BLaER1 treated with 17β-estradiol and CSF1 and Interleukin-3, amounts not matched to agents 10 nM and 100 nM (cell line): ENCODE results near the gene ST6GALNAC3.

Source experiments
- H3K27ac ChIP-seq, 11 experiments: shearing (Covaris generic); formaldehyde crosslinking; 2 replicates each; pipeline ENCODE4 v1.8.1; 2022
- H3K27me3 ChIP-seq, 11 experiments: shearing (Covaris generic); formaldehyde crosslinking; 2 replicates each; pipeline ENCODE4 v1.8.1; 2022
- H3K36me3 ChIP-seq, 11 experiments: shearing (Covaris generic); formaldehyde crosslinking; 2 replicates each; pipeline ENCODE4 v1.8.1; 2022
- H3K4me1 ChIP-seq, 10 experiments: shearing (Covaris generic); formaldehyde crosslinking; 2 replicates each; pipeline ENCODE4 v1.8.1; 2022
- H3K4me2 ChIP-seq, 11 experiments: shearing (Covaris generic); formaldehyde crosslinking; 2 replicates each; pipeline ENCODE4 v1.8.1; 2022
- H3K4me3 ChIP-seq, 10 experiments: shearing (Covaris generic); formaldehyde crosslinking; 2 replicates each; pipeline ENCODE4 v1.8.1; 2022
- H3K9ac ChIP-seq, 11 experiments: shearing (Covaris generic); formaldehyde crosslinking; 2 replicates each; pipeline ENCODE4 v1.8.1; 2022
- H3K9me3 ChIP-seq, 11 experiments: shearing (Covaris generic); formaldehyde crosslinking; replicated peaks in 1 of 11; 2 replicates each; pipeline ENCODE4 v1.8.1; 2022
- H4K20me1 ChIP-seq, 11 experiments: shearing (Covaris generic); formaldehyde crosslinking; 2 replicates each; pipeline ENCODE4 v1.8.1; 2022
- Cebpa-rat ChIP-seq, 11 experiments: shearing (Covaris generic); IDR thresholded peaks; 2 replicates each; pipeline ENCODE4 v1.8.1; 2022

The ST6GALNAC3 gene

GRCh38 chr1:76585980-76586674 is 511.6 kb downstream of the ST6GALNAC3 start:
- Histone ChIP-seq H3K9me3 (no peaks in the 10 kb centered on the region), H3K4me2 (no peak overlapping the region), H3K36me3 (no peaks in the 10 kb centered on the region), H3K4me1 (no peaks in the 10 kb centered on the region), H3K9ac (no peak overlapping the region), H3K27ac (no peak overlapping the region), H4K20me1 (0 out of 22 replicates have a peak, but pooled peaks cover 0 to 6% (median 0%) of the 10 kb centered on the region in 11 experiments), H3K27me3 (no peaks in the 10 kb centered on the region), H3K4me3 (no peak overlapping the region)
- no peak for TF ChIP-seq Cebpa-rat (IDR thresholded peaks at IDR 0.05)

GRCh38 chr1:76587212-76587611 is 512.7 kb downstream of the ST6GALNAC3 start:
- TF ChIP-seq Cebpa-rat (IDR thresholded peaks at IDR 0.05): no peak

GRCh38 chr1:76591461-76591860 is 516.9 kb downstream of the ST6GALNAC3 start:
- H3K9me3 ChIP-seq: peaks cover 0 to 9% (median 7%) of the 10 kb centered on the region in 11 experiments; a peak in 9 of 22 replicates
- no peaks in the 10 kb centered on the region for H3K4me1 ChIP-seq
- no peaks in the 10 kb centered on the region for H3K27me3 ChIP-seq
- H3K4me3 ChIP-seq: no peak overlapping the region
- no peak overlapping the region for H3K4me2 ChIP-seq
- 0 out of 22 replicates have a peak, but pooled peaks cover 0 to 3% (median 0%) of the 10 kb centered on the region in 11 experiments for H3K36me3 ChIP-seq
- no peak for TF ChIP-seq Cebpa-rat (IDR thresholded peaks at IDR 0.05)
- H3K9ac ChIP-seq: no peak overlapping the region
- no peak overlapping the region for H3K27ac ChIP-seq
- 0 out of 22 replicates have a peak, but pooled peaks cover 0 to 6% (median 0%) of the 10 kb centered on the region in 11 experiments for H4K20me1 ChIP-seq

More at GRCh38 chr1:76587212-76587611, 512.7 kb downstream of the ST6GALNAC3 start:
- Histone ChIP-seq H3K27me3 (no peaks in the 10 kb centered on the region), H3K36me3 (no peaks in the 10 kb centered on the region), H3K4me3 (no peak overlapping the region), H3K9me3 (no peaks in the 10 kb centered on the region), H3K27ac (no peak overlapping the region), H3K9ac (no peak overlapping the region), H3K4me1 (no peaks in the 10 kb centered on the region), H4K20me1 (0 out of 22 replicates have a peak, but pooled peaks cover 0 to 6% (median 0%) of the 10 kb centered on the region in 11 experiments), H3K4me2 (no peak overlapping the region)

- Histone ChIP-seq H3K36me3 (0 out of 22 replicates have a peak, but pooled peaks cover 0 to 3% (median 0%) of the 10 kb centered on the region in 11 experiments), H3K9ac (no peak overlapping the region), H3K27ac (no peak overlapping the region), H3K4me3 (no peak overlapping the region), H3K4me1 (no peaks in the 10 kb centered on the region), H4K20me1 (0 out of 22 replicates have a peak, but pooled peaks cover 0 to 6% (median 0%) of the 10 kb centered on the region in 11 experiments), H3K9me3 (peaks cover 0 to 9% (median 7%) of the 10 kb centered on the region in 11 experiments; a peak in 9 of 22 replicates), H3K4me2 (no peak overlapping the region), H3K27me3 (no peaks in the 10 kb centered on the region)
- TF ChIP-seq Cebpa-rat (IDR thresholded peaks at IDR 0.05): no peak
Measured at GRCh38 chr1:76591963-76592362, 517.4 kb downstream of the ST6GALNAC3 start.

GRCh38 chr1:76593141-76593540 is 518.6 kb downstream of the ST6GALNAC3 start:
- Histone ChIP-seq H3K9ac (no peak overlapping the region), H3K27ac (no peak overlapping the region)

GRCh38 chr1:76593618-76594017 is 519.1 kb downstream of the ST6GALNAC3 start:
- no peak overlapping the region for H3K9ac ChIP-seq
- no peak for TF ChIP-seq Cebpa-rat (IDR thresholded peaks at IDR 0.05)

More at GRCh38 chr1:76593141-76593540, 518.6 kb downstream of the ST6GALNAC3 start:
- Histone ChIP-seq H3K4me3 (no peak overlapping the region), H3K27me3 (no peaks in the 10 kb centered on the region), H3K4me2 (no peak overlapping the region), H3K36me3 (0 out of 22 replicates have a peak, but pooled peaks cover 0 to 3% (median 0%) of the 10 kb centered on the region in 11 experiments), H3K4me1 (no peaks in the 10 kb centered on the region), H4K20me1 (no peaks in the 10 kb centered on the region), H3K9me3 (peaks cover 0 to 9% (median 7%) of the 10 kb centered on the region in 11 experiments; a peak in 9 of 22 replicates)
- TF ChIP-seq Cebpa-rat (IDR thresholded peaks at IDR 0.05): no peak

GRCh38 chr1:76595024-76595423 is 520.5 kb downstream of the ST6GALNAC3 start:
- Histone ChIP-seq H4K20me1 (no peaks in the 10 kb centered on the region), H3K4me3 (no peak overlapping the region), H3K9me3 (peaks cover 0 to 9% (median 7%) of the 10 kb centered on the region in 11 experiments; a peak in 9 of 22 replicates), H3K9ac (no peak overlapping the region), H3K4me1 (no peaks in the 10 kb centered on the region), H3K27me3 (no peaks in the 10 kb centered on the region), H3K36me3 (0 out of 22 replicates have a peak, but pooled peaks cover 0 to 3% (median 0%) of the 10 kb centered on the region in 11 experiments), H3K27ac (no peak overlapping the region), H3K4me2 (no peak overlapping the region)
- TF ChIP-seq Cebpa-rat (IDR thresholded peaks at IDR 0.05): no peak

More at GRCh38 chr1:76593618-76594017, 519.1 kb downstream of the ST6GALNAC3 start:
- Histone ChIP-seq H3K36me3 (0 out of 22 replicates have a peak, but pooled peaks cover 0 to 3% (median 0%) of the 10 kb centered on the region in 11 experiments), H3K27ac (no peak overlapping the region), H3K9me3 (peaks cover 0 to 9% (median 7%) of the 10 kb centered on the region in 11 experiments; a peak in 9 of 22 replicates), H4K20me1 (no peaks in the 10 kb centered on the region), H3K27me3 (no peaks in the 10 kb centered on the region), H3K4me2 (no peak overlapping the region), H3K4me1 (no peaks in the 10 kb centered on the region), H3K4me3 (no peak overlapping the region)

- TF ChIP-seq Cebpa-rat (IDR thresholded peaks at IDR 0.05): no peak
- Histone ChIP-seq H3K27me3 (no peaks in the 10 kb centered on the region), H3K4me3 (no peak overlapping the region), H3K9ac (no peak overlapping the region), H3K36me3 (no peaks in the 10 kb centered on the region), H4K20me1 (no peaks in the 10 kb centered on the region), H3K27ac (no peak overlapping the region), H3K4me1 (no peaks in the 10 kb centered on the region), H3K9me3 (no peaks in the 10 kb centered on the region), H3K4me2 (no peak overlapping the region)
Measured at GRCh38 chr1:76601465-76601864, 526.9 kb downstream of the ST6GALNAC3 start.

- no peaks in the 10 kb centered on the region for H3K9me3 ChIP-seq
- H3K4me3 ChIP-seq: no peak overlapping the region
Measured at GRCh38 chr1:76607717-76608116, 533.2 kb downstream of the ST6GALNAC3 start.

More at GRCh38 chr1:76607717-76608116, 533.2 kb downstream of the ST6GALNAC3 start:
- Histone ChIP-seq H3K4me2 (no peak overlapping the region), H3K27ac (no peak overlapping the region), H3K36me3 (no peaks in the 10 kb centered on the region), H4K20me1 (no peaks in the 10 kb centered on the region), H3K9ac (no peak overlapping the region), H3K4me1 (no peaks in the 10 kb centered on the region), H3K27me3 (no peaks in the 10 kb centered on the region)
- TF ChIP-seq Cebpa-rat (IDR thresholded peaks at IDR 0.05): no peak
